Liver (tissue), 9 donors: ENCODE measurements around the gene NCOA3. TPM values are rescaled to one million over a fixed set of nuclear protein-coding genes. Genes with fewer than 3 reads are reported as not detected.

Experiments
- DNase-seq: peaks from one replicate; pipeline ENCODE4 v3.0.0-alpha.2; 2017; ENCODE audit warnings: low spot score
- H3K27ac ChIP-seq, 2 donors: one replicate each; pipeline ENCODE4 v1.7.0; 2013; ENCODE audit warnings: inconsistent platforms in 2 of 2, low read length in 2 of 2, control low read depth in 1 of 2, low read depth in 1 of 2, mild to moderate bottlenecking in 1 of 2
- H3K27me3 ChIP-seq, 4 donors: one replicate each; pipeline versions ENCODE4 v1.6.1 to v1.7.0; 2013; ENCODE audit warnings: low read length in 3 of 4, inconsistent platforms in 1 of 4, mild to moderate bottlenecking in 1 of 4, moderate library complexity in 1 of 4; ENCODE audit not compliant: control insufficient read depth in 4 of 4, insufficient read depth in 4 of 4
- H3K36me3 ChIP-seq, 4 donors: one replicate each; pipeline versions ENCODE4 v1.6.1 to v1.7.0; 2013; ENCODE audit warnings: low read length in 3 of 4, mild to moderate bottlenecking in 3 of 4, low read depth in 1 of 4, moderate library complexity in 1 of 4; ENCODE audit not compliant: control insufficient read depth in 4 of 4, insufficient read depth in 3 of 4
- H3K4me1 ChIP-seq, 4 donors: one replicate each; pipeline versions ENCODE4 v1.6.1 to v1.7.0; 2013; ENCODE audit warnings: low read length in 3 of 4, mild to moderate bottlenecking in 3 of 4, moderate library complexity in 1 of 4; ENCODE audit not compliant: control insufficient read depth in 4 of 4, insufficient read depth in 4 of 4
- H3K4me3 ChIP-seq, 3 donors: one replicate each; pipeline versions ENCODE4 v1.6.1 to v1.7.0; 2013; ENCODE audit warnings: low read length in 3 of 3, control low read depth in 1 of 3, low read depth in 1 of 3, mild to moderate bottlenecking in 1 of 3
- H3K9ac ChIP-seq, 2 donors: one replicate each; pipeline ENCODE4 v1.7.0; 2013; ENCODE audit warnings: low read length in 2 of 2, mild to moderate bottlenecking in 2 of 2, moderate library complexity in 2 of 2, control low read depth in 1 of 2, low read depth in 1 of 2
- H3K9me3 ChIP-seq, 4 donors: one replicate each; pipeline versions ENCODE4 v1.6.1 to v1.7.0; 2013; ENCODE audit warnings: low read length in 3 of 4; ENCODE audit not compliant: control insufficient read depth in 4 of 4
- EGR1 ChIP-seq, 2 donors: IDR thresholded peaks; 2 replicates each; pipeline ENCODE4 v1.6.1; 2016 to 2018; ENCODE audit warnings: antibody characterized with exemption in 2 of 2, low read depth in 2 of 2
- GABPA ChIP-seq, 2 donors: IDR thresholded peaks in 1 of 2; conservative IDR thresholded peaks in 1 of 2; 2 replicates each; pipeline ENCODE4 v1.6.1; 2016; ENCODE audit warnings: antibody characterized with exemption in 2 of 2, mild to moderate bottlenecking in 1 of 2, moderate library complexity in 1 of 2
- HNF4G ChIP-seq: IDR thresholded peaks from 2 replicates; pipeline ENCODE4 v1.6.1; 2016; ENCODE audit warnings: antibody characterized with exemption
- NR2F2 ChIP-seq: IDR thresholded peaks from 2 replicates; pipeline ENCODE4 v1.6.1; 2016; ENCODE audit warnings: antibody characterized with exemption
- RAD21 ChIP-seq, 2 donors: IDR thresholded peaks; 2 replicates each; pipeline ENCODE4 v1.6.1; 2016; ENCODE audit warnings: antibody characterized with exemption in 2 of 2, mild to moderate bottlenecking in 2 of 2
- RXRA ChIP-seq, 2 donors: IDR thresholded peaks; 2 replicates each; pipeline ENCODE4 v1.6.1; 2017 to 2018; ENCODE audit warnings: antibody characterized with exemption in 2 of 2, mild to moderate bottlenecking in 1 of 2
- SP1 ChIP-seq: IDR thresholded peaks from 2 replicates; pipeline ENCODE4 v1.6.1; 2018; ENCODE audit warnings: antibody characterized with exemption, mild to moderate bottlenecking
- TAF1 ChIP-seq: conservative IDR thresholded peaks from 2 replicates; pipeline ENCODE4 v1.6.1; 2016; ENCODE audit warnings: antibody characterized with exemption, mild to moderate bottlenecking
- YY1 ChIP-seq: IDR thresholded peaks from 2 replicates; pipeline ENCODE4 v1.6.1; 2016; ENCODE audit warnings: antibody characterized with exemption, mild to moderate bottlenecking
- WGBS: extraction: QIAGEN DNeasy Blood & Tissue Kit; methylation state at CpG from one replicate; pipeline ENCODE4 v1.1.7; 2013; 5-methylcytosine and 5-hydroxymethylcytosine counted together
- polyA plus RNA-seq, 2 donors: library from polyadenylated mRNA; stranded (reverse) in 1 of 2; unstranded in 1 of 2; fragments of 200-250 nt in 1 of 2; fragments of >200 nt in 1 of 2; fragmentation: Nextera tagmentation in 1 of 2; extraction: Ambion mirVana in 1 of 2; gene quantifications; one replicate each; pipeline versions ENCODE4 v1.2.1 to v1.2.3, GENCODE V29; 2013 to 2015
- total RNA-seq, 2 donors: library from RNA; depleted of rRNA; stranded (reverse); fragments of >200 nt; gene quantifications; one replicate each; pipeline ENCODE4 v1.2.3, GENCODE V29; 2014
- TF ChIP-seq, protein P1 (sequence below): IDR thresholded peaks from 2 replicates; pipeline ENCODE4 v1.6.1; 2016; ENCODE audit warnings: antibody characterized with exemption
- TF ChIP-seq, protein P2 (sequence below): IDR thresholded peaks from 2 replicates; pipeline ENCODE4 v1.6.1; 2016; ENCODE audit warnings: antibody characterized with exemption, mild to moderate bottlenecking
- TF ChIP-seq, protein P3 (sequence below): fragments of 150-350 bp; IDR thresholded peaks from 2 replicates; pipeline ENCODE4 v1.5.1; 2017; ENCODE audit warnings: improper control_type of control experiment, low read depth, low read length; ENCODE audit not compliant: missing input control
- donor health status: healthy.
- donor health status: healthy.
- donor health status: healthy.
- donor health status: healthy.
- donor health status: healthy.

The NCOA3 gene
- total and polyA plus RNA-seq, 4 donors, result 3.8 to 18.2 (median 8.9) TPM

DNA sequence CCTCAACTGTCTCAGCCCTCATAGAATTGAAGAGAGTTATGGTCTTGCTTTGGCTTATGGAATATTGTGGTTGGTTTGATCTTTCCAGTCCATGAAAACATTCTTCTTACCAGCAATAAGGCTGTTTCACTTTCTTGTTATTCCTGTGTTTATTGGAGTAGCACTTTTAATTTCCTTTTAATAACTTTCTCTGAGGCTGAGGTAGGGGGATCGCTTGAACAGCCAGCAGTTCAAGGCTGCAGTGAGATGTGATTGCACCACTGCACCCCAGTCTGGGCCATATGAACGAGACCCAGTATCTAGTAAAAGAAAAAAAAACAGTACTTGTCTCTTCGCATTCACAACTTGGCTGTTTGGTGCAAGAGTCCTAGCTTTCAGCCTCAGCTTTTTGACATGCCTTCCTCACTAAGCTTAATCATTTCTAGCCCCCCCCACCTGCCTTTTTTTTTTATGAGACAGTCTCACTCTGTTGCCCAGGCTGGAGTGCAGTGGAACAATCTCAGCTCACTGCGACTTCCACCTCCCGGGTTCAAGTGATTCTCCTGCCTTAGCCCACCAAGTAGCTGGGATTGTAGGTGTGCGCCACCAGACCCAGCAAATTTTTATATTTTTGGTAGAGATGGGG, 70.5 kb downstream of the NCOA3 start:
- peaks cover 3 to 35% (median 26%) of the 10 kb centered on the region in 4 donors for H3K4me1 ChIP-seq
- H3K36me3 ChIP-seq, result peaks cover 0 to 4% (median 0%) of the 10 kb centered on the region in 4 donors
- 97% methylated on average over 6 of the region's 6 CpGs for WGBS
- peaks cover 0 to 2% (median 0%) of the 10 kb centered on the region in 4 donors for H3K9me3 ChIP-seq
- no peak overlapping the region for H3K27ac ChIP-seq
- TF ChIP-seq EGR1 (IDR thresholded peaks at IDR 0.05; ENCODE audit: low read depth in 2 of 2), result no peak
- no peak for TF ChIP-seq SP1
- no peaks in the 10 kb centered on the region for H3K27me3 ChIP-seq
- no peak for DNase-seq
- H3K9ac ChIP-seq, result no peak overlapping the region
- no peak overlapping the region for H3K4me3 ChIP-seq

DNA sequence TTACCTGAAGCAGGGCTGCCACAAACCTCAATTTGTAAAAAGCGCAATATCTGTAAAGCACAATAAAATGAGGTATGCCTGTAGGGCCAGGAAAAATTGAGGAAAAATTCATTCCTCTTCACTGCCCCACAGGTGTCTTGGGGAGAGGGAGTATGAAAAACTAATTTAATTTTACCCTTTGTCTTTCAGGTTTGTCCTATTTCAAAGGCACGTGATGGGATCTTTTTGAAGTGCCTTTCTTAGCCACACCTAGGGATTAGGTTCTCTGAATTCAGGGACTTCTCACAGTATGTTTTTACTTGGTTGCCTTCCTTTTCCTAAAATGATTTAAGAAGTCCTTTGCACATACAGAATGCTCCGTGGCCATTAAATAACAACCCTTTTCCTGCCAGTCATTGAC, 71.9 kb downstream of the NCOA3 start:
- Histone ChIP-seq H3K4me1 (peaks cover 5 to 33% (median 27%) of the 10 kb centered on the region in 4 donors), H3K4me3 (no peak overlapping the region), H3K27ac (no peak overlapping the region), H3K9ac (no peak overlapping the region), H3K9me3 (peaks cover 0 to 2% (median 0%) of the 10 kb centered on the region in 4 donors), H3K36me3 (peaks cover 0 to 4% (median 0%) of the 10 kb centered on the region in 4 donors), H3K27me3 (no peaks in the 10 kb centered on the region)
- DNase-seq, result no peak
- TF ChIP-seq GABPA (IDR thresholded peaks at IDR 0.05 in 1 of 2, conservative IDR thresholded peaks at IDR 0.05 in 1 of 2) (no peak), HNF4G (no peak), EGR1 (IDR thresholded peaks at IDR 0.05; ENCODE audit: low read depth in 2 of 2) (no peak), TAF1 (no peak), RXRA (IDR thresholded peaks at IDR 0.05) (no peak), SP1 (no peak)
- TF ChIP-seq, protein P1, sequence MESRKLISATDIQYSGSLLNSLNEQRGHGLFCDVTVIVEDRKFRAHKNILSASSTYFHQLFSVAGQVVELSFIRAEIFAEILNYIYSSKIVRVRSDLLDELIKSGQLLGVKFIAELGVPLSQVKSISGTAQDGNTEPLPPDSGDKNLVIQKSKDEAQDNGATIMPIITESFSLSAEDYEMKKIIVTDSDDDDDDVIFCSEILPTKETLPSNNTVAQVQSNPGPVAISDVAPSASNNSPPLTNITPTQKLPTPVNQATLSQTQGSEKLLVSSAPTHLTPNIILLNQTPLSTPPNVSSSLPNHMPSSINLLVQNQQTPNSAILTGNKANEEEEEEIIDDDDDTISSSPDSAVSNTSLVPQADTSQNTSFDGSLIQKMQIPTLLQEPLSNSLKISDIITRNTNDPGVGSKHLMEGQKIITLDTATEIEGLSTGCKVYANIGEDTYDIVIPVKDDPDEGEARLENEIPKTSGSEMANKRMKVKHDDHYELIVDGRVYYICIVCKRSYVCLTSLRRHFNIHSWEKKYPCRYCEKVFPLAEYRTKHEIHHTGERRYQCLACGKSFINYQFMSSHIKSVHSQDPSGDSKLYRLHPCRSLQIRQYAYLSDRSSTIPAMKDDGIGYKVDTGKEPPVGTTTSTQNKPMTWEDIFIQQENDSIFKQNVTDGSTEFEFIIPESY, result no peak
- 65% methylated on average over 3 of the region's 3 CpGs for WGBS

DNA sequence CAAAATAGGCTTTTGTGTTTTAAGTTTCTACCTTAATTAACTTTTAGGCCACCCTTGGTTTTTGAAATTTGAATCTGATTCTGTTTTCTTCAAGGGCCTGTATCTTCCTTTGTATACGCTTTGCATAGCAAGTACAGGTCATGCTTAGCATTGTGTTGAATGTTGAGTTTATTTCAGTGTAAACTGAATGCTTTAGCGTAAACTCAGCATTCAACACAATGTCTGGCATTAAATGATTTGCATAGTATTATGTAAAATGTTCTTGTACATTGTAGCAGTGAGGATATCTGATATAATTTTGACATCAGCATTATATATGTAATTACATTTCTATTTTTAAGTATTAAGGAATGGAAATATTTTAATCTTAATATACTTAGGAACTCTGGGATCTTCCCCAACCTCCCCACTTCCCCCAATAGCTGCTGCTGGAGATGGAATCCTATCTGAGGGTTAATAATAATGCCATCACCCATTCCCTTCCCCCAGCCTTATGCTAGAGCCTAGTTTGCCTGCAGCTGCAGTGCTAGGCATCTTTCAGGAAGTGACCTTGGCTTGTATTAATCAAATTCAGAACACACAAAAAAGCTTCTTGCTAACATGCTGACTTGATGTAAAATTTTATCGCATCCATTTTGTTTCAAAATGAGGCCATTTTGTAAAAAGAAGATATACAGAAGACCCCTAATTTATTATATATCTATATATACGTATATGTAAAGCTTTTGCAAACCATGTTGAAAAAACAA, 73.1 kb downstream of the NCOA3 start:
- TF ChIP-seq YY1, result peak; percentile 89
- no peak for TF ChIP-seq RXRA (IDR thresholded peaks at IDR 0.05)
- TF ChIP-seq, protein P2, sequence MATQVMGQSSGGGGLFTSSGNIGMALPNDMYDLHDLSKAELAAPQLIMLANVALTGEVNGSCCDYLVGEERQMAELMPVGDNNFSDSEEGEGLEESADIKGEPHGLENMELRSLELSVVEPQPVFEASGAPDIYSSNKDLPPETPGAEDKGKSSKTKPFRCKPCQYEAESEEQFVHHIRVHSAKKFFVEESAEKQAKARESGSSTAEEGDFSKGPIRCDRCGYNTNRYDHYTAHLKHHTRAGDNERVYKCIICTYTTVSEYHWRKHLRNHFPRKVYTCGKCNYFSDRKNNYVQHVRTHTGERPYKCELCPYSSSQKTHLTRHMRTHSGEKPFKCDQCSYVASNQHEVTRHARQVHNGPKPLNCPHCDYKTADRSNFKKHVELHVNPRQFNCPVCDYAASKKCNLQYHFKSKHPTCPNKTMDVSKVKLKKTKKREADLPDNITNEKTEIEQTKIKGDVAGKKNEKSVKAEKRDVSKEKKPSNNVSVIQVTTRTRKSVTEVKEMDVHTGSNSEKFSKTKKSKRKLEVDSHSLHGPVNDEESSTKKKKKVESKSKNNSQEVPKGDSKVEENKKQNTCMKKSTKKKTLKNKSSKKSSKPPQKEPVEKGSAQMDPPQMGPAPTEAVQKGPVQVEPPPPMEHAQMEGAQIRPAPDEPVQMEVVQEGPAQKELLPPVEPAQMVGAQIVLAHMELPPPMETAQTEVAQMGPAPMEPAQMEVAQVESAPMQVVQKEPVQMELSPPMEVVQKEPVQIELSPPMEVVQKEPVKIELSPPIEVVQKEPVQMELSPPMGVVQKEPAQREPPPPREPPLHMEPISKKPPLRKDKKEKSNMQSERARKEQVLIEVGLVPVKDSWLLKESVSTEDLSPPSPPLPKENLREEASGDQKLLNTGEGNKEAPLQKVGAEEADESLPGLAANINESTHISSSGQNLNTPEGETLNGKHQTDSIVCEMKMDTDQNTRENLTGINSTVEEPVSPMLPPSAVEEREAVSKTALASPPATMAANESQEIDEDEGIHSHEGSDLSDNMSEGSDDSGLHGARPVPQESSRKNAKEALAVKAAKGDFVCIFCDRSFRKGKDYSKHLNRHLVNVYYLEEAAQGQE, result no peak
- peak; percentile 38 for TF ChIP-seq NR2F2
- TF ChIP-seq, protein P3, sequence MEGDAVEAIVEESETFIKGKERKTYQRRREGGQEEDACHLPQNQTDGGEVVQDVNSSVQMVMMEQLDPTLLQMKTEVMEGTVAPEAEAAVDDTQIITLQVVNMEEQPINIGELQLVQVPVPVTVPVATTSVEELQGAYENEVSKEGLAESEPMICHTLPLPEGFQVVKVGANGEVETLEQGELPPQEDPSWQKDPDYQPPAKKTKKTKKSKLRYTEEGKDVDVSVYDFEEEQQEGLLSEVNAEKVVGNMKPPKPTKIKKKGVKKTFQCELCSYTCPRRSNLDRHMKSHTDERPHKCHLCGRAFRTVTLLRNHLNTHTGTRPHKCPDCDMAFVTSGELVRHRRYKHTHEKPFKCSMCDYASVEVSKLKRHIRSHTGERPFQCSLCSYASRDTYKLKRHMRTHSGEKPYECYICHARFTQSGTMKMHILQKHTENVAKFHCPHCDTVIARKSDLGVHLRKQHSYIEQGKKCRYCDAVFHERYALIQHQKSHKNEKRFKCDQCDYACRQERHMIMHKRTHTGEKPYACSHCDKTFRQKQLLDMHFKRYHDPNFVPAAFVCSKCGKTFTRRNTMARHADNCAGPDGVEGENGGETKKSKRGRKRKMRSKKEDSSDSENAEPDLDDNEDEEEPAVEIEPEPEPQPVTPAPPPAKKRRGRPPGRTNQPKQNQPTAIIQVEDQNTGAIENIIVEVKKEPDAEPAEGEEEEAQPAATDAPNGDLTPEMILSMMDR, result no peak
- TF ChIP-seq RAD21 (IDR thresholded peaks at IDR 0.05), result peak in 1 of 2 donors; percentile 4
- no peak overlapping the region for H3K27ac ChIP-seq

More for the DNA sequence above, 73.1 kb downstream of the NCOA3 start:
- 72% methylated on average over 4 of the region's 4 CpGs for WGBS
- Histone ChIP-seq H3K9me3 (peaks cover 0 to 2% (median 0%) of the 10 kb centered on the region in 4 donors), H3K4me1 (peaks cover 5 to 35% (median 29%) of the 10 kb centered on the region in 4 donors), H3K27me3 (no peaks in the 10 kb centered on the region), H3K9ac (no peak overlapping the region), H3K36me3 (peaks cover 0 to under 1% (median 0%) of the 10 kb centered on the region in 4 donors), H3K4me3 (no peak overlapping the region)
- no peak for DNase-seq
